Natural killer cell (primary cell): Measurements from ENCODE around the gene CDH13. TPM values are rescaled to one million over a fixed set of nuclear protein-coding genes. Genes with fewer than 3 reads are reported as not detected.

Source experiments
- ATAC-seq, 3 donors: fragments of 150-1000 bp in 2 of 3; fragments of 200-7000 bp in 1 of 3; cut with Tn5 transposase; 1 replicate in 1 of 3; 2 replicates in 2 of 3; pipeline ENCODE4 v1.10.0; 2021; ENCODE audit warnings: mild to moderate bottlenecking in 2 of 3, moderate library complexity in 2 of 3
- DNase-seq, 2 donors: peaks; one replicate each; pipeline versions ENCODE4 v3.0.0 to v3.0.0-alpha.2; 2013 to 2021; ENCODE audit warnings: mixed read lengths in 1 of 2
- H3K27ac ChIP-seq: one replicate; pipeline ENCODE4 v1.5.1; 2013; ENCODE audit warnings: mild to moderate bottlenecking, low read length
- H3K27me3 ChIP-seq: one replicate; pipeline ENCODE4 v1.6.1; 2013; ENCODE audit warnings: low read length; ENCODE audit not compliant: control insufficient read depth, insufficient read depth
- H3K36me3 ChIP-seq: one replicate; pipeline ENCODE4 v1.6.1; 2013; ENCODE audit warnings: low read length; ENCODE audit not compliant: control insufficient read depth, insufficient read depth
- H3K4me1 ChIP-seq: one replicate; pipeline ENCODE4 v1.6.1; 2013; ENCODE audit warnings: low read length; ENCODE audit not compliant: control insufficient read depth, insufficient read depth
- H3K4me3 ChIP-seq: one replicate; pipeline ENCODE4 v1.5.1; 2013; ENCODE audit warnings: low read length
- H3K9me3 ChIP-seq: one replicate; pipeline ENCODE4 v1.6.1; 2013; ENCODE audit warnings: low read length; ENCODE audit not compliant: control insufficient read depth, insufficient read depth
- H3K27ac Mint-ChIP-seq, 2 donors: one replicate each; pipeline ENCODE4 v1.8.0; 2022; ENCODE audit warnings: mild to moderate bottlenecking in 2 of 2, mixed read lengths in 2 of 2, moderate library complexity in 1 of 2
- H3K27me3 Mint-ChIP-seq, 2 donors: one replicate each; pipeline ENCODE4 v1.8.0; 2022; ENCODE audit warnings: low read depth in 2 of 2, mixed read lengths in 2 of 2
- H3K36me3 Mint-ChIP-seq: one replicate; pipeline ENCODE4 v1.8.0; 2022; ENCODE audit warnings: mixed read lengths
- H3K4me1 Mint-ChIP-seq, 2 donors: one replicate each; pipeline ENCODE4 v1.8.0; 2022; ENCODE audit warnings: mixed read lengths in 2 of 2
- H3K4me3 Mint-ChIP-seq: one replicate; pipeline ENCODE4 v1.8.0; 2022; ENCODE audit warnings: mild to moderate bottlenecking, moderate library complexity, mixed read lengths
- H3K9me3 Mint-ChIP-seq, 2 donors: one replicate each; pipeline ENCODE4 v1.8.0; 2022; ENCODE audit warnings: mixed read lengths in 2 of 2
- WGBS: methylation state at CpG from one replicate; pipeline ENCODE4 v1.1.7; 2013; ENCODE audit warnings: missing lambda C conversion rate; ENCODE audit not compliant: insufficient coverage; 5-methylcytosine and 5-hydroxymethylcytosine counted together
- intact Hi-C: fragments of 100-400 bp; cut with micrococcal nuclease; formaldehyde crosslinking; loops from one replicate; pipeline ENCODE4 v1.14.2; 2022
- total RNA-seq, 4 donors: library from RNA; stranded (reverse); fragments of 120-200 nt in 1 of 4; gene quantifications; one replicate each; pipeline versions ENCODE4 v1.2.3 to v1.2.4, GENCODE V29; 2013 to 2022
- TF ChIP-seq, protein P1 (sequence below): fragments of 200-600 bp; IDR thresholded peaks from one replicate; pipeline ENCODE4 v1.8.0; 2022; ENCODE audit warnings: antibody characterized with exemption

The CDH13 gene
- total RNA-seq, 3 donors from 2014 or later (not counting 1 experiment from before 2014, with no cell fraction given) = not detected

DNA sequence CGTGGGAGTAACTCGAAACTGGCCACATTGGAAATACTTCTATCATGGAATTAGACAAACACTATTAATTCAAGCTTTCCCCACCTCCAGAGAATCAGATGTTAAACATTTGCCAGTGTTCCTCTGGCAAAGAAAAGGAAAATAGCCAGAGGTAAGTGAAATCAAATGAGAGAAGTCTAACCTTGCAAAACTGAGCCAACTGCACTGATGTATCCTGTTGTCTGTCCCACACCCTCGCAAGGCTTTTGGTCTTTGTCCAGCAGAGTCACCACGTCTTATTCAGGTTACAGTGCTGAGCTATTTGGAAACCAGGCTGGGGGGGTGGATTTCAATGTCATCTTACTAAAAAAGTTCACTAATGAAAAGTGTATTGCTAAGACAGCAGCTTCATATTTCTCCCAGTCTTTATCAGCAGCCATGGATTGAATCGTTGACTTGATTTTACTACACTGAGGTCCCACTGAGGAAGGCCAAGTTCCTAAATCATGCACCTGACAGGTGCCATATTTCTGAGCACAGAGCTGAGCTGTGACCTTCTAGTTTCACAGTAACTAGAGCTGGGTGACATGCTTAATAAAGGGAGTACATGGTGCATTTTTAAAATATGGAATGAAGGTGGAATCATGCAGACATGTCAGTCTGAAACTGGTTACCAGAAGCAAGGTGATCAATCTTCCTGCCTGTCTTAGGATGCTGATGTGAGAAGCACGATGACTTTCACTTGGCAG lies 1095.9 kb downstream of the CDH13 start:
- 80% methylated on average over 6 of the region's 6 CpGs for WGBS
- H3K4me3 Mint-ChIP-seq = no peak overlapping the region
- H3K36me3 ChIP-seq = no peaks in the 10 kb centered on the region

DNA sequence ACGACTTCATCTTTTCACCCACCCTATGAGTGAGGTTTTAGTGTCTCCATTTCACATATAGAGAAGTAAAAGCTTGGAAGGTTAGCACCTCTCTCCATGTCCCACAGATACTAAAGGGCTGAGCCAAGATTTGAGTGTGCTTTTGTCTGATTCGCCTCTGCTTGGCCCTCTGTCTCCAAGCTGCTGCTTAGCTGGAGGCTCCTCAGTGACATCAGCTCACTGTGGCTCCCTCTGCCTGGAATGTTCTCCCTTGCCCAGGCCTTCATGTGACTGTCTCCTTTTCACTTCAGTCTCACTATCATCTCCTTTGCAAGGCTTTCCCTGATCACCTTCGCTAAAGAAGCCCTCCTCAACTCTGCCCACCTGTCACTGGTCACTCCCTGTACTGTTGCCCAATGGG lies 1096.5 kb downstream of the CDH13 start:
- Mint-ChIP-seq H3K27ac (no peak overlapping the region), H3K9me3 (peaks cover 0 to 3% of the 10 kb centered on the region in 2 donors), H3K4me1 (peaks cover 10 to 11% of the 10 kb centered on the region in 2 donors), H3K36me3 (no peaks in the 10 kb centered on the region), H3K27me3 (no peaks in the 10 kb centered on the region), H3K4me3 (no peak overlapping the region)
- ATAC-seq (no peak), DNase-seq (no peak)
- WGBS = 63% methylated on average over 2 of the region's 3 CpGs
- H3K4me1 ChIP-seq = no peaks in the 10 kb centered on the region
- H3K9me3 ChIP-seq = no peaks in the 10 kb centered on the region
- intact Hi-C loops = no loop called here
- no peaks in the 10 kb centered on the region for H3K36me3 ChIP-seq
- no peak overlapping the region for H3K27ac ChIP-seq
- no peak overlapping the region for H3K4me3 ChIP-seq
- no peaks in the 10 kb centered on the region for H3K27me3 ChIP-seq
- TF ChIP-seq, protein P1, sequence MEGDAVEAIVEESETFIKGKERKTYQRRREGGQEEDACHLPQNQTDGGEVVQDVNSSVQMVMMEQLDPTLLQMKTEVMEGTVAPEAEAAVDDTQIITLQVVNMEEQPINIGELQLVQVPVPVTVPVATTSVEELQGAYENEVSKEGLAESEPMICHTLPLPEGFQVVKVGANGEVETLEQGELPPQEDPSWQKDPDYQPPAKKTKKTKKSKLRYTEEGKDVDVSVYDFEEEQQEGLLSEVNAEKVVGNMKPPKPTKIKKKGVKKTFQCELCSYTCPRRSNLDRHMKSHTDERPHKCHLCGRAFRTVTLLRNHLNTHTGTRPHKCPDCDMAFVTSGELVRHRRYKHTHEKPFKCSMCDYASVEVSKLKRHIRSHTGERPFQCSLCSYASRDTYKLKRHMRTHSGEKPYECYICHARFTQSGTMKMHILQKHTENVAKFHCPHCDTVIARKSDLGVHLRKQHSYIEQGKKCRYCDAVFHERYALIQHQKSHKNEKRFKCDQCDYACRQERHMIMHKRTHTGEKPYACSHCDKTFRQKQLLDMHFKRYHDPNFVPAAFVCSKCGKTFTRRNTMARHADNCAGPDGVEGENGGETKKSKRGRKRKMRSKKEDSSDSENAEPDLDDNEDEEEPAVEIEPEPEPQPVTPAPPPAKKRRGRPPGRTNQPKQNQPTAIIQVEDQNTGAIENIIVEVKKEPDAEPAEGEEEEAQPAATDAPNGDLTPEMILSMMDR = no peak

More for the DNA sequence above, 1095.9 kb downstream of the CDH13 start:
- Histone ChIP-seq H3K27ac (no peak overlapping the region), H3K4me3 (no peak overlapping the region), H3K27me3 (no peaks in the 10 kb centered on the region), H3K4me1 (no peaks in the 10 kb centered on the region), H3K9me3 (no peaks in the 10 kb centered on the region)
- TF ChIP-seq, protein P1 = no peak
- Mint-ChIP-seq H3K27ac (no peak overlapping the region), H3K9me3 (peaks cover 0 to 3% of the 10 kb centered on the region in 2 donors), H3K4me1 (peaks cover 9 to 10% of the 10 kb centered on the region in 2 donors), H3K27me3 (peaks cover 0 to 4% of the 10 kb centered on the region in 2 donors), H3K36me3 (no peaks in the 10 kb centered on the region)
- intact Hi-C loops = no loop called here
- DNase-seq (no peak), ATAC-seq (no peak)

DNA sequence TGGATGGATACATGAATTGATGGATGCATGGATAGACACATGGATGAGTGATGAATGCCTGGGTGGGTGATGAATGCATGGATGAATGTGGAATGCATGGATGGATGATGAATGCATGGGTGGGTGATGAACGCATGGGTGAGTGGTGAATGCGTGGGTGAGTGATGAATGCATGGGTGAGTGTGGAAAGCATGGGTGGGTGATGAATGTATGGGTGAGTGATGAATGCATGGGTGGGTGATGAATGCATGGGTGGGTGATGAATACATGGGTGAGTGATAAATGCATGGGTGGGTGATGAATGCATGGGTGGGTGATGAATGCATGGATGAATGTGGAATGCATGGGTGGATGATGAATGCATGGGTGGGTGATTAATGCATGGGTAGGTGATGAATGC lies 1097.1 kb downstream of the CDH13 start:
- Histone ChIP-seq H3K4me3 (no peak overlapping the region), H3K27ac (no peak overlapping the region), H3K27me3 (no peaks in the 10 kb centered on the region), H3K9me3 (no peaks in the 10 kb centered on the region), H3K4me1 (no peaks in the 10 kb centered on the region), H3K36me3 (no peaks in the 10 kb centered on the region)
- ATAC-seq (no peak), DNase-seq (no peak)
- Mint-ChIP-seq H3K4me1 (peaks cover 10 to 11% of the 10 kb centered on the region in 2 donors), H3K9me3 (peaks cover 0 to 3% of the 10 kb centered on the region in 2 donors), H3K36me3 (no peaks in the 10 kb centered on the region), H3K27me3 (no peaks in the 10 kb centered on the region), H3K27ac (no peak overlapping the region), H3K4me3 (no peak overlapping the region)
- TF ChIP-seq, protein P1 = no peak
- intact Hi-C loops = no loop called here
- WGBS = 98% methylated on average over 2 of the region's 2 CpGs

DNA sequence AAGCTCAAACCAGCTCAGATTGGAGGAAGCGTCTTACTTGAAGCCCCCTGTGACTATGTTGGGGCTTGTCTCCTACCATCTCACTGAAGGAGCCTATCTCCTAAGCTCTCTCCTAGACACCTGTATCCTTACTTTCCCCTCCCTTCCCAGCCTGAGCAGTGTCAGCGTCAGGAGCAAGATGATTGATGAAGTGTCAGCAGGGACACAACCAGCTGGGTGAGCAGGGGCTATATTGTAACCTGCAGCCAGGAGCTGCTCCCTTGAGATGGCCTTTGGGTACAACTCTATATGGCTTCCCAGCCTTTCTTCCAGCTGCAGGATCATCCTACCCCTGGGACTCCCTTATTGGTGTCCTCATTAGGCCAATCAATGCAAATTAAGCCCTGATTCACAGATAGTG lies 1097.8 kb downstream of the CDH13 start:
- Histone ChIP-seq H3K9me3 (no peaks in the 10 kb centered on the region), H3K4me3 (no peak overlapping the region), H3K27ac (no peak overlapping the region), H3K27me3 (no peaks in the 10 kb centered on the region), H3K4me1 (no peaks in the 10 kb centered on the region), H3K36me3 (no peaks in the 10 kb centered on the region)
- H3K4me1 Mint-ChIP-seq = peaks cover 10 to 11% of the 10 kb centered on the region in 2 donors
- no peak overlapping the region for H3K4me3 Mint-ChIP-seq
- intact Hi-C loops = no loop called here
- no peaks in the 10 kb centered on the region for H3K36me3 Mint-ChIP-seq
- TF ChIP-seq, protein P1 = no peak
- WGBS = 88% methylated on average over 2 of the region's 2 CpGs
- ATAC-seq (no peak), DNase-seq (no peak)
- no peak overlapping the region for H3K27ac Mint-ChIP-seq
- peaks cover 0 to 3% of the 10 kb centered on the region in 2 donors for H3K9me3 Mint-ChIP-seq
- H3K27me3 Mint-ChIP-seq = no peaks in the 10 kb centered on the region
